Measurements from ENCODE around the gene DEPP1.

GRCh38 chr10:44959247-44960087, 19.1 kb downstream of the DEPP1 start, which contains the start of gene RASSF4:
- TF ChIP-seq CTCF (IDR thresholded peaks at IDR 0.05) (peak in 1 of 4 experiments; percentile 32), POLR2A (IDR thresholded peaks at IDR 0.05) (peak; percentile 53 to 85)
